Fibroblast of the conjunctiva (primary cell): ENCODE data around the gene NEB.
"Not testable (repeated sequence)": the region's sequence is repeated elsewhere in the genome, so short reads cannot be mapped to it uniquely, and the experiment has no call there.

Source experiments
- DNase-seq: peaks from one replicate; pipeline ENCODE4 v3.0.0-alpha.2; 2010; ENCODE audit warnings: low read depth

Gene NEB

GRCh38 chr2:151757861-151758260 lies 23.6 kb upstream of the NEB start:
- no peak for DNase-seq

GRCh38 chr2:151756820-151757219 lies 22.5 kb upstream of the NEB start:
- DNase-seq, result no peak

GRCh38 chr2:151754253-151754897 lies 20.1 kb upstream of the NEB start:
- DNase-seq, result no peak

- no peak for DNase-seq
Measured at GRCh38 chr2:151753540-151753939, 19.3 kb upstream of the NEB start.

GRCh38 chr2:151745261-151745660 lies 11.0 kb upstream of the NEB start:
- not testable (repeated sequence) for DNase-seq

GRCh38 chr2:151730262-151730975 lies 3.9 kb downstream of the NEB start:
- DNase-seq, result no peak

GRCh38 chr2:151729837-151730236 lies 4.4 kb downstream of the NEB start:
- no peak for DNase-seq

GRCh38 chr2:151729415-151729811 lies 4.9 kb downstream of the NEB start:
- DNase-seq, result no peak

- no peak for DNase-seq
Measured at GRCh38 chr2:151728804-151729414, 5.4 kb downstream of the NEB start.

GRCh38 chr2:151727593-151728552 lies 6.4 kb downstream of the NEB start:
- no peak for DNase-seq

GRCh38 chr2:151721161-151721560 lies 13.1 kb downstream of the NEB start:
- DNase-seq, result no peak

- no peak for DNase-seq
Measured at GRCh38 chr2:151720521-151720920, 13.8 kb downstream of the NEB start.

GRCh38 chr2:151718796-151719195 lies 15.5 kb downstream of the NEB start:
- DNase-seq, result no peak

- no peak for DNase-seq
Measured at GRCh38 chr2:151718247-151718646, 16.0 kb downstream of the NEB start.

- DNase-seq, result no peak
Measured at GRCh38 chr2:151716721-151717120, 17.6 kb downstream of the NEB start.

- DNase-seq, result no peak
Measured at GRCh38 chr2:151713291-151713903, 20.9 kb downstream of the NEB start.

GRCh38 chr2:151711025-151711424 lies 23.3 kb downstream of the NEB start:
- DNase-seq, result no peak

GRCh38 chr2:151708788-151709187 lies 25.5 kb downstream of the NEB start:
- DNase-seq, result no peak

- DNase-seq, result no peak
Measured at GRCh38 chr2:151707857-151708256, 26.4 kb downstream of the NEB start.

GRCh38 chr2:151704480-151704961 lies 29.8 kb downstream of the NEB start:
- DNase-seq, result not testable (repeated sequence)

GRCh38 chr2:151698134-151698533 lies 36.1 kb downstream of the NEB start:
- not testable (repeated sequence) for DNase-seq

- DNase-seq, result no peak
Measured at GRCh38 chr2:151695778-151696177, 38.5 kb downstream of the NEB start.
